Skin epidermis (tissue), 12 donors: ENCODE results near the gene SLC25A19.

Source experiments
- H3K27ac ChIP-seq, 21 experiments: fragments of 200-600 bp; sonication (generic) in 11 of 21; one replicate each; pipeline ENCODE4 v1.5.0; 2020; ENCODE audit warnings: mild to moderate bottlenecking in 3 of 21, inconsistent platforms in 2 of 21, moderate library complexity in 2 of 21
- H3K4me3 ChIP-seq, 7 experiments: fragments of 200-600 bp; sonication (generic) in 2 of 7; one replicate each; pipeline ENCODE4 v1.5.0; 2020; ENCODE audit warnings: inconsistent platforms in 2 of 7, mild to moderate bottlenecking in 2 of 7, moderate library complexity in 1 of 7

The SLC25A19 gene

DNA sequence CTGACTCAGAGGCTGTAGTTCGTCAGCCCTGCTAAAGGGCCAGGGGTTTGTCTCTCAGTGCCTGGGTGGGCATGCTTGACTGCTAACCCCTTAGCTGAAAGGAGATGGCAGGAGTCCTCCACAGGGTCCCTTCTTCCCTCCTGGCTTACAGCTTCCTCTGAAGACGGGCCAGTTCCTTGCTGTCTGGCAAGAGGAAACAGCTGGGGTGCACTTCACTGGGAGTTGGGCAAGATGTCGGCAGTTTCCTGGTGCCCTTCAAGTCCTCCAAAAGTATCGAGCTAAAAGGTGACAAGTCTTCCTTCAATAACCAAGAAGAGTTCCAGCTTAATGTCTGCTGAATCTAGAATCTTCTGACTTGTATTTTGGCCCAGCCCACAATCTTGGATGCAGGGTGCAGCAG is 60.4 kb downstream of the SLC25A19 start:
- Histone ChIP-seq H3K27ac (peak overlapping the region in 16 of 21 experiments; percentile 2 to 79 (median 44)), H3K4me3 (no peak overlapping the region)

DNA sequence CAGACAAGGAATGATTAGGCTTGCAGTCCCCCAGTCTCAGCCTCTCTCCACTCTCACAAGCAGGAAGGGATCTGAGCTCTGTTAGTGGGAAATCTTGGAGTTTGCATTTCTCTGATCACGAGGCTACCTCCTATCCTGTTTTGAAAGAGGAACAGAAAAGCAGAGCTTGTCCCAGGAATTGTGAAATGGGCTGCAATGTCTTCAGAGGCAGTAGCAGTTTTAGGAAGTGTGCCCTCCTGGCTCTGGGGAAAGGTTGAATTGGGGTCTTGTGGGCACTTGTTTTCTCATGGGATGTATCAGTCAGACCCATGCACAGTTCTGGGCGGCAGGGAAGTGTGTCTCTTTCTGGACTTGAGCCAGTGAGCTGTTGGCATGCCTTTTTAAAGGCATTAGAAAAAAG is 60.9 kb downstream of the SLC25A19 start:
- peak overlapping the region in 12 of 21 experiments; percentile 10 to 79 (median 54) for H3K27ac ChIP-seq

DNA sequence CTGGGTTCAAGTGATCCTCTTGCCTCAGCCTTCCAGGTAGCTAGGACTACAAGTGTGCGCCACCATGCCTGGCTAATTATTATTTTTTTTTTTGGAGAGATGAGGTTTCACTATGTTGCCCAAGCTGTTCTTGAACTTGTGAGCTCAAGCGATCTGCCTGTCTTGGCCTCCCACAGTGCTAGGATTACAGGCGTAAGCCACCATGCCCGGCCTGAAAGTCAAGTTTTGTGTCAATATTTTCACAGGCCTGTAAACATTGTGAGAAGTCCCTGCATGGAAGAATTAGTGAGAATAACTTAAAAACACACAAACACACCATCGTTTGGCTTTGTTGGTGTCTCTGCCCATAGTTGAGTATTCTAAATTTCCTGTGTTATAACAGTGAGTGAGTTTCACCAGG is 61.5 kb downstream of the SLC25A19 start:
- H3K4me3 ChIP-seq, result no peak overlapping the region
- H3K27ac ChIP-seq, result peak overlapping the region in 10 of 21 experiments; percentile 11 to 73 (median 46)

More for the DNA sequence above, 60.9 kb downstream of the SLC25A19 start:
- no peak overlapping the region for H3K4me3 ChIP-seq

DNA sequence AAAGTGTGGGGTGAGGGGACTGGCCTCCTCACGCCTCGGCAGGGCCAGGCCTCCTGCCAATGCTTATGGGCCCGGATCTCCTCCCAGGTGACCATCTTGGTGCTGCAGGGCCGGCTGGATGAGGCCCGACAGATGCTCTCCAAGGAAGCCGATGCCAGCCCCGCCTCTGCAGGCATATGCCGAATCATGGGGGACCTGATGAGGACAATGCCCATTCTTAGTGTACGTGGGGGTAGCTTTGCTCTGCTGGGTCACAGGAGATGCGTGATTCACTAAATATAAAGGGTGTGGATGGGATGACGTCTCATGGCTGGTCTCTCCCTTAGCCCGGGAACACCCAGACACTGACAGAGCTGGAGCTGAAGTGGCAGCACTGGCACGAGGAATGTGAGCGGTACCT is 64.2 kb downstream of the SLC25A19 start:
- no peak overlapping the region for H3K27ac ChIP-seq
- H3K4me3 ChIP-seq, result no peak overlapping the region
